Endothelial cell of umbilical vein (primary cell): ENCODE results near the gene ABCB10.

Experiments
- EZH2 ChIP-seq: IDR thresholded peaks from 2 replicates; pipeline ENCODE4 v1.6.1; 2012; ENCODE audit warnings: borderline replicate concordance, low read depth, mild to moderate bottlenecking, moderate library complexity, low read length, inconsistent platforms; ENCODE audit not compliant: severe bottlenecking
- POLR2A ChIP-seq: IDR thresholded peaks from 2 replicates; pipeline ENCODE4 v1.6.1; 2012; ENCODE audit warnings: low read depth, mild to moderate bottlenecking, control low read depth, low read length
- POLR2AphosphoS5 ChIP-seq: IDR thresholded peaks from 2 replicates; pipeline ENCODE4 v1.6.1; 2012; ENCODE audit warnings: low read depth, mild to moderate bottlenecking, control low read depth, low read length, moderate library complexity; ENCODE audit not compliant: insufficient read depth
- TF ChIP-seq, protein P1 (sequence below), 2 donors: IDR thresholded peaks; 1 replicate in 1 of 2; 2 replicates in 1 of 2; pipeline ENCODE4 v1.5.1; 2011; ENCODE audit warnings: low read length in 2 of 2, mild to moderate bottlenecking in 2 of 2, moderate library complexity in 2 of 2, control low read depth in 1 of 2, inconsistent platforms in 1 of 2, low read depth in 1 of 2; ENCODE audit not compliant: insufficient read depth in 1 of 2; ENCODE audit errors: extremely low read depth in 1 of 2

- TF ChIP-seq POLR2A (no peak), EZH2 (no peak), POLR2AphosphoS5 (no peak)
- TF ChIP-seq, protein P1, sequence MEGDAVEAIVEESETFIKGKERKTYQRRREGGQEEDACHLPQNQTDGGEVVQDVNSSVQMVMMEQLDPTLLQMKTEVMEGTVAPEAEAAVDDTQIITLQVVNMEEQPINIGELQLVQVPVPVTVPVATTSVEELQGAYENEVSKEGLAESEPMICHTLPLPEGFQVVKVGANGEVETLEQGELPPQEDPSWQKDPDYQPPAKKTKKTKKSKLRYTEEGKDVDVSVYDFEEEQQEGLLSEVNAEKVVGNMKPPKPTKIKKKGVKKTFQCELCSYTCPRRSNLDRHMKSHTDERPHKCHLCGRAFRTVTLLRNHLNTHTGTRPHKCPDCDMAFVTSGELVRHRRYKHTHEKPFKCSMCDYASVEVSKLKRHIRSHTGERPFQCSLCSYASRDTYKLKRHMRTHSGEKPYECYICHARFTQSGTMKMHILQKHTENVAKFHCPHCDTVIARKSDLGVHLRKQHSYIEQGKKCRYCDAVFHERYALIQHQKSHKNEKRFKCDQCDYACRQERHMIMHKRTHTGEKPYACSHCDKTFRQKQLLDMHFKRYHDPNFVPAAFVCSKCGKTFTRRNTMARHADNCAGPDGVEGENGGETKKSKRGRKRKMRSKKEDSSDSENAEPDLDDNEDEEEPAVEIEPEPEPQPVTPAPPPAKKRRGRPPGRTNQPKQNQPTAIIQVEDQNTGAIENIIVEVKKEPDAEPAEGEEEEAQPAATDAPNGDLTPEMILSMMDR (IDR thresholded peaks at IDR 0.05; ENCODE audit: extremely low read depth in 1 of 2, insufficient read depth in 1 of 2, low read depth in 1 of 2, low read length in 2 of 2) = no peak
Measured at GRCh38 chr1:229582011-229582694, 23.6 kb upstream of the ABCB10 start.
